ENCODE results near the gene MPHOSPH10. TPM values are rescaled to one million over a fixed set of nuclear protein-coding genes. Genes with fewer than 3 reads are reported as not detected.
A peak's percentile ranks its signal among the peaks of the same experiment; 100 is the strongest.
"Not testable (repeated sequence)": the region's sequence is repeated elsewhere in the genome, so short reads cannot be mapped to it uniquely, and the experiment has no call there.

The MPHOSPH10 gene, protein sequence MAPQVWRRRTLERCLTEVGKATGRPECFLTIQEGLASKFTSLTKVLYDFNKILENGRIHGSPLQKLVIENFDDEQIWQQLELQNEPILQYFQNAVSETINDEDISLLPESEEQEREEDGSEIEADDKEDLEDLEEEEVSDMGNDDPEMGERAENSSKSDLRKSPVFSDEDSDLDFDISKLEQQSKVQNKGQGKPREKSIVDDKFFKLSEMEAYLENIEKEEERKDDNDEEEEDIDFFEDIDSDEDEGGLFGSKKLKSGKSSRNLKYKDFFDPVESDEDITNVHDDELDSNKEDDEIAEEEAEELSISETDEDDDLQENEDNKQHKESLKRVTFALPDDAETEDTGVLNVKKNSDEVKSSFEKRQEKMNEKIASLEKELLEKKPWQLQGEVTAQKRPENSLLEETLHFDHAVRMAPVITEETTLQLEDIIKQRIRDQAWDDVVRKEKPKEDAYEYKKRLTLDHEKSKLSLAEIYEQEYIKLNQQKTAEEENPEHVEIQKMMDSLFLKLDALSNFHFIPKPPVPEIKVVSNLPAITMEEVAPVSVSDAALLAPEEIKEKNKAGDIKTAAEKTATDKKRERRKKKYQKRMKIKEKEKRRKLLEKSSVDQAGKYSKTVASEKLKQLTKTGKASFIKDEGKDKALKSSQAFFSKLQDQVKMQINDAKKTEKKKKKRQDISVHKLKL
- total RNA-seq = 26.9 TPM
- long read RNA-seq, transcript MPHOSPH10-201 (11 exons, 2,484 nt) = major isoform, 20 of 80 reads
- long read RNA-seq, partial matches to known transcripts = 52 of 80 reads
- long read RNA-seq, other reads (novel, unspliced or antisense) = 5 of 80 reads

DNA sequence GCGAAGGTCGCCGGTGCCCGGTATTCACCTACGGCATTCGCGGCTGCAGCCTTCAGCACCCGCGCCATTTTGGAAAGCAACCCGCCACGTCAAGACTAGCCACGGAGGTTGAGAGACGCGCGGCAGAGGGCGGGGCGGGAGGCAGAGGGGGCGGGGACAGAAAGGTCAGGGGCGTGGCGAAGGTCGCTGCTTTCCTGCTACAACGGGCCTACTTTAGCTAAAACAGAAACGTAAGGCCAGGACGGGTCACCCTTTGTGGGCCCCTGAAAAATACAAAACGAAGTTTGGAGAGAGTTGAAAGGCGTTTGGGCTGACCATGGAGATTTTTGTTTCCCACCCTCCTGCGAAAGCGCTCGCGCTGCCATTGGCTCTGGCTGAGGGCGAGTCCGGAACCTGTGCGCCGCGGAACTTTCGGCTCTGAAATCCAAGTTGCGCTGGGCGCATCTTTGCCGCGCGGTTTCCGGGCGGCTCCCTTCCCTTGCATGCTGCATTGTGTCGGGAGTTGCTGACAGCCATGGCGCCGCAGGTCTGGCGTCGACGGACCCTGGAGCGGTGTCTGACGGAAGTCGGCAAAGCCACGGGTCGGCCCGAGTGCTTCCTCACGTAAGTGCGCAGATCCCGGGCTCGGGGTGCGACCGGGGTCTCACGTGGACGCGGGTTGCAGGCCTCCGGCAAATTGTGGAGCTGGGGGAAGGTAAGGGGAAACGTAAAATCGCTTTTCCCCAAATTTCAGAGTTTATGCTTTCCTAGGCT is at the start of gene MPHOSPH10, which contains the start of gene MCEE:
MPHOSPH10 (plus strand) TSS at position 483 of the 753 bp plus-strand sequence; CDS start at position 515, 32 bp downstream.
MCEE (minus strand) TSS at position 78 of the 753 bp plus-strand sequence; CDS start at position 68, 10 bp downstream.
- peak; percentile 97 for DNase-seq (ENCODE audit: low spot score)

DNA sequence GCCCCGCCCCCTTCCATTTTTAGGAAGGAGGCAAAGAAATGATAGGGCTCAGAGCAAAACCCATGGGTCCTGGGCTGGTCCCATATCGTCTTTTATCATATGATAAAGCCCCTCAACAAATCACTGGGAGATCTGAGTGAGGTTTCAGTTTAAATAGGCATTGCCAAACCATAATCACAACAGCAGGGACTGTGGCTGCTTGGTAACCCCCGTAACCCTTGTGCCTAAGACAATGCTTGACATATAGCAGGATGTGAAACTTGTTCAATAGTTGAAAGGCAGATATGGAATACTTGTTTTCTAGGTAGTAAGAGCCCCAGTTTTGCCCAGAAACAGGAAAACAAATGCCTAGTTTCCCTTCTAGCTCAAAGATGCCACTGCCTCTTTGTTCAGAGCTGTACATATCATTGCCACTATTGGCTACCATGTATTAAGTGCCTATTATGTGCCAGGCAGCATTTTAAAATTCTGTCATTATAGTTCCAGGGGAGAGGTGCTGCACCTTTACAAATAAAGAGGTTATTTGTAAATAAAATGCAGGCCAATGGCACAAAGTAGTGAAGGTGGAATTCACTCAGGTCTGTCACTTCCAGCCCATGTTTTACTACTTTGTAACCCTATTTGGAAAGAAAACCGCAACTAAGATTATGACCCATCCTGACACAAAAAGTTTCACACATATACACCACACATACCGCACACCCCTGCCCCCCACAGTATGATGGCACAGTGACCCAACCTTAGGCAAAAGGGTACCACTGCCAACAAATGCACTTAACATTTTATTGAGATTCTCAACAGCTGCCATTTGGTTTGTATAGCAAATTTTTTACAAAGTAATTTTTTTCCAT is 47.8 kb upstream of the MPHOSPH10 start:
- DNase-seq (ENCODE audit: low spot score) = no peak

DNA sequence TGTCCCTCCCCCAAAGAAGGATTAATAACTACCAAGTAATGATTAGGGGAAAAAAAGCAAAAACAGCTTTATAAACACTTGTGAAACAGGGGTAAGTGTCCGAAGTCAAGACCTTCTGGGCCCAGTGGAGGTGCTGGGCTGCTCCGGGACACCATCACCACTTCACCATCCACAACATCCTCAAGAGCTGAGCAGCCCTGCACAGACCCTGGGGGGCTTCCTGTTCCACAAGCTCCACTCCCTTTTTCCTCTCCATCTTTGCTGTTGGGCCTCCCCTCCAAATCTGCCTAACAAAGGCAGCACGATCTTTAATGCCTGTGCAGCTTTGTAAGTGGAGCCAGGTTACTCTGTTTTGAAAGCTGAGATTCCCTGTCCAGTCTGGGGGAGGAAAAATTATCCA is 47.1 kb upstream of the MPHOSPH10 start:
- not testable (repeated sequence) for DNase-seq (ENCODE audit: low spot score)

DNA sequence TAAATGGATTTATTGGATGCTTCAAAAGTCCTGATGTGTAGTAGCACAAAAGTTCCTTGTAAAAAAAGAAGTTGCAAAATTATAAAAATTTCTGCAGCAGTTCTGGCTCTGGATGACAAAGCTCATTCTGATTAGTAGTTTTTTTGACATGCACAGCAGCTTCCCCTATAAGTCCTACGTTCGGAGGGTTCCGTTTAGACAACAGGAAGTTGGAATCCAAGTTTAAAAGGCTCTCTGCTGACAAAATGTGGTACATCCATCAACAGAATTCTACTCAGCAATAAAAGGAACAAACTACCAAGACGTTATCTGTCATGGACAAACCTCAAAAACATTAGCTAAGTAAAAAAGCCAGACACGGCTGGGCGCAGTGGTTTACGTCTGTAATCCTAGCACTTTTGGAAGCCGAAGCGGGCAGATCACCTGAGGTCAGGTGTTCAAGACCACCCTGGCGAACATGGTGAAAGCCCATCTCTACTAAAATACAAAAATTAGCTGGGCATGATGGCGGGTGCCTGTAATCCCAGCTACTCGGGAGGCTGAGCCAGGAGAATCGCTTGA is 46.6 kb upstream of the MPHOSPH10 start:
- DNase-seq (ENCODE audit: low spot score) = not testable (repeated sequence)

DNA sequence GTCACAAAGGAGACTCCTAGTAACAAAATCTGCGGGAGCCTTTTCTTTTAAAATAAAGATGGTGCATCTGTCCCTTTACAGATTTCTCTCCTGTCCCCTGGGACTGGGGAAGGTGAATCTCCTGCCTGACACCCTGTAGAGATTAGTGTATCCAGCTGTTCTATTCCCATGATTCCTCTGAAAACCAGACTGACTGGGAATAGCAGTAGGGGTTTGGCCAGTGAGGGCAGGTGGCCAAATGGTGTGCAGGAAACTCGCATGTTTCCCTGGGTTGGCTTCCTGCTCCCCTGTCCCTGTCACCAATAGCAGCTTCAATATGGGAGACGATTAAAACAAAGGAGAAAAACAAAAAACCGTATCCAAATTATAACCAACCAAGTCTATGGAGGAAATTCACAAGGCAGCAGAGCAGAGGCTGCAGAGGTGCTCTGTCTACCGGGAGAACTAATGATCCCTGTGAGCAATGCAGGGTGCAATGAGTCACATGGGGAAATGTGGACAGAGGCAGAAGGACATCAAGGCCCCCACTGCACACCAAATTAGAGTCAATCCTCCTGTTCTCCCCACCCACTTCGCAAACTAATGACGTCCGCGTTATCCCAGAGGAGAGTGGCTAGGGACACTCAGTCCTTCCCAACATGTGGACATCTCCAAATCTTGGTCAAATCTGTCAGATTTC is 45.0 kb upstream of the MPHOSPH10 start:
- DNase-seq (ENCODE audit: low spot score) = not testable (repeated sequence)

DNA sequence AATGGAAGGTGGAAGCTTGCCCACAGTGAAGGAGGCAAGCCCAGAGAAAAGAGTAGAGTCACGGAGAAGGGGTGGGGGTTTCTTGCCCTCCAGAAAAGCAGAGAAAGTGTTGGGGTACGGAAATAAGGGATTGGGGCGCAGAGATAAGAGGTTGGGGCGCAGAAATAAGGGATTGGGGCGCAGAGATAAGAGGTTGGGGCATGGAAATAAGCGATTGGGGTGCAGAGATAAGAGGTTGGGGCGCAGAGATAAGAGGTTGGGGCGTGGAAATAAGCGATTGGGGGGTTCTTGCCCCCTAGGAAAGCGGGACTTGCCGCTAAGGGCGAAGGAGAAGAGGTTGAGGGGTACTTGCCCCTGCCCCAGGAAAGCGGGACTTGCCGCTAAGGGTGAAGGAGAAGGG is 41.0 kb upstream of the MPHOSPH10 start:
- not testable (repeated sequence) for DNase-seq (ENCODE audit: low spot score)

DNA sequence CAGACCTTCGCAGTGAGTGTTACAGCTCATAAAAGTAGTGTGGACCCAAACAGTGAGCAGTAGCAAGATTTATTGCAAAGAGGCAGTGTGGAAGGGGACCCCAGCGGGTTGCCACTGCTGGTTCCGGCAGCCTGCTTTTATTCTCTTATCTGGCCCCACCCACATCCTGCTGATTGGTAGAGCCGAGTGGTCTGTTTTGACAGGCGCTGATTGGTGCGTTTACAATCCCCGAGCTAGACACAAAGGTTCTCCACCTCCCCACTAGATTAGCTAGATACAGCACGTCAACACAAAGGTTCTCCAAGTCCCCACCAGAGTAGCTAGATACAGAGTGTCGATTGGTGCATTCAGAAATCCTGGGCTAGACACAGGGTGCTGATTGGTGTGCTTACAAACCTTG is 38.6 kb upstream of the MPHOSPH10 start:
- DNase-seq (ENCODE audit: low spot score) = not testable (repeated sequence)

DNA sequence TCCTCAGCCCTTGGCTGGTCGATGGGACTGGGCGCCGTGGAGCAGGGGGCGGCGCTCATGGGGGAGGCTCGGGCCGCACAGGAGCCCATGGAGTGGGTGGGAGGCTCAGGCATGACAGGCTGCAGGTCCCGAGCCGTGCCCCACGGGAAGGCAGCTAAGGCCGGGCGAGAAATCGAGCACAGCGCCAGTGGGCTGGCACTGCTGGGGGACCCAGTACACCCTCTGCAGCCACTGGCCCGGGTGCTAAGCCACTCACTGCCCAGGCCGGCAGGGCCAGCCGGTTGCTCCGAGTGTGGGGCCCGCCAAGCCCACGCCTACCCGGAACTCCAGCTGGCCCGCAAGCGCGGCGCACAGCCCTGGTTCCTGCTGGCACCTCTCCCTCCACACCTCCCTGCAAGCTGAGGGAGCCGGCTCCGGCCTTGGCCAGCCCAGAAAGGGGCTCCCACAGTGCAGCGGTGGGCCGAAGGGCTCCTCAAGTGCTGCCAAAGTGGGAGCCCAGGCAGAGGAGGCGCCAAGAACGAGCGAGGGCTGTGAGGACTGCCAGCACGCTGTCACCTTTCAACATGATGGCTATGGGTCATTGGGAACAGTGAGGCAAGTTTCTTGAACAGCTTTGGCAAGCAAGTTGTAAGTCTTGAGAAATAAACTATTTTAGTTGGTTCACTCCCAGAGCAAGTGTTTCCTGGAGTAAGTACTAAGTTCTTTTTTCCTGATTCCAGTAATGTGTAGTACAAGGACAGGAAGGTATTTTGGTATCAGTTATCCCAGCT is 37.8 kb upstream of the MPHOSPH10 start:
- not testable (repeated sequence) for DNase-seq (ENCODE audit: low spot score)

DNA sequence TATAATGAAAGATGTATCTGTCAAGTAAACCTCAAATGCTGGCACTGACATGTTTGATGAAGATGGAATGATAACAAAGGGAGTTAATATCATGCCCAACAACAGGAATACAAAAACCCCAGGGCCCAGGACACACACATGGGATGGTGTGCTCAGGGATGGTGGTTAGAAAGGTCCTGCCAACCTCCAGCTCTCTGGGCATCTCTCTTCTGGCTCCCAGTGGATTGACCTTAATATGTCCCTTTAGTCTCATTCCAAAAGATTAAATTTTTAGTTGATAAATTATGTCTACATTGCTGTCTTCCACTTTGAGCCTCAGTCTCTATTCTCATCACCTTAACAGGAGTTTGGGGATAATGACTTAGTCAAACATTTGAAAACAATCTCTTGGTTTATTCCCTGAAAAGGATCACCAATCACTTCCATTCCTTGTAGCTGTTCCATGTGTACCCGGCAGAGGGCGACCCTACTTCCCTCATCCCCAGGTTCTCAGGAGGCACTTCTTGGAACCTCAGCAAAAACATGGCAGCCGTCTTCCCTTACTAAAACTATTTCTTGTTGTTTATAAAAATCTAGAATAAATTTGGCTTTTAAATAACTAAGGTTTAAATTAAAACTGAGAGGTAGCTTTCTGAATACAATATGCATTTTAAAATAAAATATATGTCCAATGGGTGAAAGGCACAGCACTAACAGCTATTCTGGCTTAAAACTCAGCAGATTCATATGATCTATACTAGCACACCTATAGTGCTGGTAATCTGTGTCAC is 30.1 kb upstream of the MPHOSPH10 start:
- no peak for DNase-seq (ENCODE audit: low spot score)

DNA sequence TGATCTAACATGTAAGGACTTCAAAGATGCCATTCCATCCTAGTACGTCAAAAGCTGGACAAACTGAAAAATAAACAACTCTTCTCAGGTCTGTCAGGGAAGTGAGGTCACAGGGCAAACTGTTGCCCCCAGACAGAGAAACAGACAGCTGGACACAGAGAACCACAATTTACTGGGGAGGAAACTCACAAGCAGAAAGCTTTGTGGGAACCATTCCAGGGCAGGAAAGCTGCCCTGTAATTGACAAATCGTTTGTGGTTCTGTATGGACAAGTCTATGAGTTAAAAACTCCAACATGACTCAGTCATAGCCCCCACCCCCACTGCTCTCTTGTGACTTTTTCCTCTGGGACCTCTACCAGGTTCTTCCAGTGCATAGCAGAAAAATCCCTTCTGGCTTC is 28.8 kb upstream of the MPHOSPH10 start:
- DNase-seq (ENCODE audit: low spot score) = no peak

DNA sequence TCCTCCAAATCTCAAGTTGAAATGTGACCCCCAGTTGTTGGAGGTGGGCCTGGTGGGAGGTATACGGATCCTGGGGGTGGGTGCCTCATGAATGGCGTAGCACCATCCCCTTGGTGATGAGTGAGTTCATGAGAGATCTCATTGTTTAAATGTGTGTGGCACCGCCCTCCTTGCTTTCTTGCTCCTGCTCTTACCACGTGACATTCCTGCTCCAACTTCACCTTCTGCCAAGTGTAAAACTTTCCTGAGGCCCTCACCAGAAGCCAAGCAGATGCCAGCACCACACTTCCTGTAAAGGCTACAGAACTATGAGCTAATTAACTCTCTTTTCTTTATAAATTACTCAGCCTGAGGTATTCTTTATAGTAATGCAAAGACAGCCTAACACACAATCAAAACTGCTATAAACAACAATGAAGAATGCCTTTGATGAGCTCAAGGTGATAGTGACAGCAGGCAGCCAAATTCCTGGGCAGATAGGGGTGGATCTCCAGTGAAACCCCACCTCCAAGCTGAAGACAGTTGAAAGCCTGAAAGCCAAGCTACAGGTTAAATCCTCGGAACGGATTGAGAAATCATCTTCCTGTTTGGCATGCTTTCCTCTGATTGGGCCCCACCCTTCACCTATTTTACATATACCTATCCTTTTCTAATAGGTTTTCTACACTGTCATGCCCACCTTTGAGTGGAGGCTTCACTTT is 27.3 kb upstream of the MPHOSPH10 start:
- no peak for DNase-seq (ENCODE audit: low spot score)

DNA sequence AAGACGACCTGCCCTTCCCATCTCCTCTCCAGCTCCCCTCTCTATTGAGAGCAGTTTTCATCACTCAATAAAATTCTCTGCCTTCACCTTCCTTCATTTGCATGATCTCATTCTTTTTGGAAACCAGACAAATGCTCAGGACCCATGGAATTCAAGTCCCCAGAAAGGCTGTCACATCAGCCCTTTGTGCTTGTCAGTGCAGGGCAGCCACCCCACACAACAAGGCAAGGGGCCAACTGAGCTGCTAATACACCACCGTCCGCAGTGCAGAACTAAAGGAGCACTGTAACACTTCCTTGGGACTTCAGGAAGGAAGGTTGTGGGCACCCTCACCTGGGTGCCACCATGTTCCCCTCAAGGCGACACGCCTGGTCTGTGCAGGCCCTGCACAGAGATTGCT is 26.6 kb upstream of the MPHOSPH10 start:
- no peak for DNase-seq (ENCODE audit: low spot score)

DNA sequence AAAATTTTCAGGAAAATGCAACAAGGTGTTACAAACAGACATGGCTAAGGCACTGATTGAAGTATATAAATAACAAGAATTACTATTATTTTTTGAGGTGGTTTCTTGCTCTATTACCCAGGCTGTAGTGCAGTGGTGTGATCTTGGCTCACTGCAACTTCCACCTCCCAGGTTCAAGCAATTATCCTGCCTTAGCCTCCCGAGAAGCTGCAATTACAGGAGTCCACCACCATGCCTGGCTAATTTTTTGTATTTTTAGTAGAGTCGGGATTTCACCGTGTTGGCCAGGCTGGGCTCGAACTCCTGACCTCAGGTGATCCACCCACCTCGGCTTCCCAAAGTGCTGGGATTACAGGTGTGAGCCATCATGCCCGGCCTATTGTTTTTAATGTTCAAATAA is 24.0 kb upstream of the MPHOSPH10 start:
- DNase-seq (ENCODE audit: low spot score) = not testable (repeated sequence)

DNA sequence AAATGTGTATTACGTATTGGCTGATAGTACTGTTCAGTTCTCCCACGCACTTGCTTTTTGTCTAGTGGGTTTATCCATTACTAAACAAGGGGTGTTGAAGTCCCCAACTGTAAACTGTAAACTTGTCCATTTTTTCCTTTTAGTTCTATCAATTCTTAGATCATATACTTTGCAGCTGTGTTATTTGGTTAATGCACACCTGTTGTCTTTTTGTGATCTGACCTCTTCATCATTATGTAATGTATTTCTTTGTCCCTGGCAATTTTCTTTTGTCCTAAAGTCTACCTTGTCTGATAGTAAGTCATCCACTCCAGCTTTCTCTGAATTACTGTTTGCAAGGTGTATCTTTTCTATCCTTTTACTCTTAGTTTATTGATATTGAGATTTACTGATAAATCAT is 22.3 kb upstream of the MPHOSPH10 start:
- DNase-seq (ENCODE audit: low spot score) = no peak

DNA sequence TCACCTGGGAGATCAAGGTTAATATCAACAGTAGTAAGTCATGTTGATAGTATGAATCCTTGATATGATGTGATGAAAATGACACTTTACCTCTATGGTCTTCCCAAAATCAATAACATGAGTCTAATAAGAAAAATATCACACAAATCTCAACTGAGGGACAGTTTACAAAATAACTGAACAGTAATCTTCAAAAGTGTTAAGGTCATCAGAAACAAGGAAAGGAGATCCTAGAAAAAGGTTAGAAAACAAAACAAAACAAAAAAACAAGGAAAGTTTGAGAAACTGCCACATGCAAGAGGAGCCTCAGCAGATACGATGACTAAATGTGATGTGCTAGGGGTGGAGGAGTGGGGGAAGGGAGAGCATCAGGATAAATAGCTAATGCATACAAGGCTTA is 16.6 kb upstream of the MPHOSPH10 start:
- DNase-seq (ENCODE audit: low spot score) = no peak

DNA sequence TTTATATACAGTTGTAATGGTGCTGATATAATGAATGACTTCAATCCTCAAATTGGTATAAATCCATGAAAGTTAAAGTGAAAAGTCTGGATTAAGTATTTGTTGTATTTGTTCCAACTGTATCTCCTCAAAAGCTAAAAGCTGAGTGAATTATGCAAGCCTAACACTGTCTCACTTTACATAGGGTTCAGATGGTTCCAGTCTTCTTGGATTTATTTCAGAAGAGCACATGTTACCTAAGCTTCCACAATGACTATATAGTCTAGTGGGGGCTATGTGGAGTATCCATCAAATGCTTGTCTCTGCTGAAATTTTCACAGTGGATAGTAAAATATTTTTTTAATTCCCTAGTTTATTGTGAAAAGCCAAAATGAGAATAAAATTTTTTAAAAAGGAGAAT is 13.4 kb upstream of the MPHOSPH10 start:
- no peak for DNase-seq (ENCODE audit: low spot score)

DNA sequence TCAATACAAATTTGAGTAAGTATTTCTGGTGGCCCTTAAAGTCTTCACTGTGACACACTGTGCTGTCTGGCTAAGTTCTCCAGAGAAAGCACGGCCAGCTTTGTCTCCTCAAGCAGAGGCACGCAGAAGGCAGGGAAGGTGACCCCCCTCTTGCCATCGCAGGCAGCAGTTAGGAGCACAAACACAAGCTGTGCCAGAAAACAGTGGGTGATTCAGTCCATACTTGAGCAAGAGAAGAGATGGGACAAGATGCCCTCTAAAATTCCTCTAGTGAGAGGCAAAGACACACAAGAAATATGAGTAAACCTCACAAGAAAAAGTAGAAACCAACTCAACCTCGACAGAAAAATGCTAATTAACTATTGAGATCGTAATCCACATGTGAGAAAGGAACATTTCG is 10.2 kb upstream of the MPHOSPH10 start:
- no peak for DNase-seq (ENCODE audit: low spot score)
